ENCODE data around the gene INPP4B.
A peak's percentile ranks its signal among the peaks of the same experiment; 100 is the strongest.

Gene INPP4B

DNA sequence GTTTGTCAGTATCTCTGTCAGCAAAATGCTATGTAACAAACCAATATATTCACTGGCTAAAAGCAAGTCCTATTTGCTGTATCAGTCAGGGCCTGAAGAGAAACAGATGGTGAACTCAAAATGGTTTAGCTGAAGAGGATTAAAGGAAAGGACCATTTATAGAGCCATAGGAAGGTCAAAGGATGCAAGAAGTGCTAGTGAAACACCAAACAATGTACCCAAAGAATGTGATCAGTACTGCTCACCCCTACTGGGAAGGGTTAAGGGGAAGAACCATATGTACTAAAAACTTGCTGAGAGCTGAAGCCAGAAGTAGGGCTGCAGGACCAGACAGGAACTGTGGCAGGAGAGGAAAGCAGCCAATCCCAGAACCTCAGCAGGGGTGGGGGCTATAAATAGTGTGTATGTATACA, 479.3 kb downstream of the INPP4B start:
- TF ChIP-seq CTCF (IDR thresholded peaks at IDR 0.05; ENCODE audit: poor library complexity, severe bottlenecking) = no peak
- ATAC-seq (ENCODE audit: low read depth) = peak; percentile 19; the same call in 1 of the 3 replicates
- Histone ChIP-seq H3K9me3 (ENCODE audit: severe bottlenecking) (no peaks in the 10 kb centered on the region), H3K4me3 (ENCODE audit: severe bottlenecking) (no peak overlapping the region), H3K27me3 (ENCODE audit: insufficient read depth, poor library complexity, severe bottlenecking) (no peaks in the 10 kb centered on the region), H3K4me1 (ENCODE audit: insufficient read depth, poor library complexity, severe bottlenecking) (peaks cover 35% of the 10 kb centered on the region), H3K36me3 (ENCODE audit: low read depth) (peaks cover 28% of the 10 kb centered on the region), H3K27ac (ENCODE audit: poor library complexity, severe bottlenecking) (peak overlapping the region; percentile 30)
- no peak for DNase-seq (ENCODE audit: low spot score)

- TF ChIP-seq CTCF (IDR thresholded peaks at IDR 0.05; ENCODE audit: poor library complexity, severe bottlenecking) = no peak
- ATAC-seq (ENCODE audit: low read depth) (no peak), DNase-seq (ENCODE audit: low spot score) (no peak)
- Histone ChIP-seq H3K27ac (ENCODE audit: poor library complexity, severe bottlenecking) (no peak overlapping the region), H3K27me3 (ENCODE audit: insufficient read depth, poor library complexity, severe bottlenecking) (no peaks in the 10 kb centered on the region), H3K4me3 (ENCODE audit: severe bottlenecking) (no peak overlapping the region), H3K4me1 (ENCODE audit: insufficient read depth, poor library complexity, severe bottlenecking) (peaks cover 38% of the 10 kb centered on the region), H3K36me3 (ENCODE audit: low read depth) (peaks cover 25% of the 10 kb centered on the region), H3K9me3 (ENCODE audit: severe bottlenecking) (no peaks in the 10 kb centered on the region)
Observed at GRCh38 chr4:142365391-142365790, 480.7 kb downstream of the INPP4B start.

DNA sequence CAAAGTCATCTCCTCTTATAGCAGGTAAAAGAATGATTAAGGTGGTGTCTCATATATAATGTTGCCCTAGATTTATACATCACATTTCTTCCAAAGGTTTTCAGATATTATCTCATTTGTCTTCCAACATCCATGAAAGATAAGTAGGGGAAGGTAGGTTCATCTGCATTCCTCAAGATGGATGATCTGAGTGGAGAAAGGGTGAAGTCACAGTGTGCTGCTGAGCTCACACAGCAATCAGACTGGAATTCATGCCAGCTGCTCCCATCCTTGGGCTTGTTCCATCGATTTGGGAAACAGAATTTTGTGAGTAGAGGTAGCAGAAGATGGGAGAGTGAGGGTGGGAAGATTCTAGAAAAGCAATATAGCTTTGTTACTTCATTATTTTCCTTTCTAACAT, 482.4 kb downstream of the INPP4B start:
- no peak overlapping the region for H3K27ac ChIP-seq (ENCODE audit: poor library complexity, severe bottlenecking)
- no peak for ATAC-seq (ENCODE audit: low read depth)
- DNase-seq (ENCODE audit: low spot score) = no peak
- H3K36me3 ChIP-seq (ENCODE audit: low read depth) = peaks cover 17% of the 10 kb centered on the region
- no peak overlapping the region for H3K4me3 ChIP-seq (ENCODE audit: severe bottlenecking)
- H3K4me1 ChIP-seq (ENCODE audit: insufficient read depth, poor library complexity, severe bottlenecking) = peaks cover 43% of the 10 kb centered on the region
- no peaks in the 10 kb centered on the region for H3K9me3 ChIP-seq (ENCODE audit: severe bottlenecking)
- H3K27me3 ChIP-seq (ENCODE audit: insufficient read depth, poor library complexity, severe bottlenecking) = no peaks in the 10 kb centered on the region
- TF ChIP-seq CTCF (IDR thresholded peaks at IDR 0.05; ENCODE audit: poor library complexity, severe bottlenecking) = no peak

DNA sequence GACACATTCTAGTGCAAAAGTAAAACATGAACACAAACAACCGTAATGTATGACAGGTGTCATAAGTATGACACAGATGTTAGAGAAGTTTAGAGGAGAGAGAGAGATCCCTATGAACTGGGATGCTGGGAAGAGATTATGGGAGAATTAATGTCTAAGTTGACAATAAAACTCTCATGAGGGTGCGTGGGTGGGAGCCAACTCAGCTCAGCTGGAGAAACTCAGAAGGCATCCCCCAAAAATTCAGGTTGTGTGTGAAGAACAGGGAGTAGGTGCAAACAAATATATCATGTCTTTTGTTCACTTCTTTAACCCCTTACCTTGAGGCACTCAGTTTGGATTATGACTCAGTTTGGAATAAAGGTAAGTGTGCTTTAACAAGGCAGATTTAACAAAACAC, 484.1 kb downstream of the INPP4B start:
- no peaks in the 10 kb centered on the region for H3K9me3 ChIP-seq (ENCODE audit: severe bottlenecking)
- no peak for TF ChIP-seq CTCF (IDR thresholded peaks at IDR 0.05; ENCODE audit: poor library complexity, severe bottlenecking)
- no peak overlapping the region for H3K27ac ChIP-seq (ENCODE audit: poor library complexity, severe bottlenecking)
- no peaks in the 10 kb centered on the region for H3K27me3 ChIP-seq (ENCODE audit: insufficient read depth, poor library complexity, severe bottlenecking)
- ATAC-seq (ENCODE audit: low read depth) (no peak), DNase-seq (ENCODE audit: low spot score) (no peak)
- no peak overlapping the region for H3K4me3 ChIP-seq (ENCODE audit: severe bottlenecking)
- peaks cover 28% of the 10 kb centered on the region for H3K4me1 ChIP-seq (ENCODE audit: insufficient read depth, poor library complexity, severe bottlenecking)
- H3K36me3 ChIP-seq (ENCODE audit: low read depth) = peaks cover 17% of the 10 kb centered on the region

GRCh38 chr4:142360657-142361056, 485.4 kb downstream of the INPP4B start:
- H3K4me1 ChIP-seq (ENCODE audit: insufficient read depth, poor library complexity, severe bottlenecking) = peaks cover 30% of the 10 kb centered on the region
- no peaks in the 10 kb centered on the region for H3K27me3 ChIP-seq (ENCODE audit: insufficient read depth, poor library complexity, severe bottlenecking)
- no peak for TF ChIP-seq CTCF (IDR thresholded peaks at IDR 0.05; ENCODE audit: poor library complexity, severe bottlenecking)
- H3K9me3 ChIP-seq (ENCODE audit: severe bottlenecking) = no peaks in the 10 kb centered on the region
- H3K27ac ChIP-seq (ENCODE audit: poor library complexity, severe bottlenecking) = no peak overlapping the region
- no peak for ATAC-seq (ENCODE audit: low read depth)
- no peak for DNase-seq (ENCODE audit: low spot score)
- H3K4me3 ChIP-seq (ENCODE audit: severe bottlenecking) = no peak overlapping the region
- H3K36me3 ChIP-seq (ENCODE audit: low read depth) = peaks cover 17% of the 10 kb centered on the region

Measured in RWPE2 (cell line).